ENCODE measurements around the gene SBF1.

- TF ChIP-seq CTCF (IDR thresholded peaks at IDR 0.05) (no peak), POLR2AphosphoS5 (IDR thresholded peaks at IDR 0.05) (no peak)
These were observed 44.3 kb upstream of the SBF1 start for GRCh38 chr22:50519151-50519550.

Data from esophagus muscularis mucosa (tissue), 3 donors.